HepG2 (cell line): ENCODE results near the gene GPR139. TPM values are rescaled to one million over a fixed set of nuclear protein-coding genes. Genes with fewer than 3 reads are reported as not detected.

ENCODE experiments used
- ATAC-seq: fragments of 200-7000 bp; cut with Tn5 transposase; 3 replicates; pipeline ENCODE4 v1.9.1; 2020; ENCODE audit warnings: mild to moderate bottlenecking, moderate library complexity
- BruUV-seq: library from RNA; stranded (reverse); fragments of 400-500 nt; replicated peaks from 2 replicates; lab custom pipeline; 2021; lab: Mats Ljungman, UMichigan
- CTCF ChIA-PET: fragments of 300-600 bp; formaldehyde crosslinking; extraction: SDS; loops from one replicate; lab custom pipeline; 2021; ENCODE audit warnings: low total read pairs, inconsistent platforms, low intra/inter-chr PET ratio; lab: Yijun Ruan, JAX
- POLR2A ChIA-PET: fragments of 350-600 bp; sonication (Branson Sonifier 250); formaldehyde crosslinking; loops from one replicate; lab custom pipeline; 2020; ENCODE audit warnings: antibody characterized with exemption, inconsistent platforms; lab: Yijun Ruan, JAX
- DNase-seq: peaks from one replicate; pipeline ENCODE4 v3.0.0-alpha.2; 2015; ENCODE audit warnings: low spot score
- FAIRE-seq: peaks from 3 replicates; lab custom pipeline; 2011; peaks lifted over from hg19 to GRCh38; lab: Jason Lieb, UNC
- H2AFZ ChIP-seq: one replicate; pipeline ENCODE4 v1.6.1; 2011; ENCODE audit warnings: low read length, inconsistent platforms
- H3K27ac ChIP-seq: fragments of 300-600 bp; 3 replicates; pipeline ENCODE4 v1.8.0; 2011; ENCODE audit warnings: mixed run types, mild to moderate bottlenecking, mixed read lengths, low read length, inconsistent platforms; ENCODE audit not compliant: insufficient read depth; ENCODE audit errors: extremely low read length
- H3K27me3 ChIP-seq, 2 experiments: fragments of 200-600 bp in 1 of 2; 2 replicates in 1 of 2; 3 replicates in 1 of 2; pipeline versions ENCODE4 v1.6.0 to v1.8.0; 2011; ENCODE audit warnings: low read length in 2 of 2, mild to moderate bottlenecking in 2 of 2, moderate library complexity in 2 of 2, inconsistent platforms in 1 of 2; ENCODE audit not compliant: insufficient read depth in 2 of 2, control insufficient read depth in 1 of 2
- H3K36me3 ChIP-seq, 2 experiments: fragments of 200-600 bp in 1 of 2; replicated peaks in 1 of 2; 2 replicates in 1 of 2; 3 replicates in 1 of 2; pipeline versions ENCODE4 v1.5.1 to v1.8.0; 2011; ENCODE audit warnings: low read length in 2 of 2, inconsistent platforms in 1 of 2; ENCODE audit not compliant: insufficient read depth in 2 of 2, control insufficient read depth in 1 of 2
- H3K4me1 ChIP-seq: 2 replicates; pipeline ENCODE4 v1.5.1; 2012; ENCODE audit warnings: low read length, inconsistent platforms; ENCODE audit not compliant: insufficient read depth
- H3K4me2 ChIP-seq: 2 replicates; pipeline ENCODE4 v1.6.0; 2011; ENCODE audit warnings: low read depth, low read length, inconsistent platforms
- H3K4me3 ChIP-seq, 3 experiments: fragments of 200-600 bp in 1 of 3; sonication (generic), shearing (Covaris generic) in 1 of 3; replicated peaks in 1 of 3; 2 replicates each; pipeline ENCODE4 v1.5.1; 2011 to 2016; ENCODE audit warnings: low read length in 3 of 3, inconsistent platforms in 2 of 3, low read depth in 2 of 3, mild to moderate bottlenecking in 2 of 3, control low read depth in 1 of 3, mixed read lengths in 1 of 3; ENCODE audit not compliant: insufficient read depth in 1 of 3
- H3K79me2 ChIP-seq: one replicate; pipeline ENCODE4 v1.6.1; 2011; ENCODE audit warnings: low read length, inconsistent platforms; ENCODE audit not compliant: insufficient read depth
- H3K9ac ChIP-seq: 2 replicates; pipeline ENCODE4 v1.6.0; 2011; ENCODE audit warnings: mild to moderate bottlenecking, low read depth, low read length, inconsistent platforms; ENCODE audit not compliant: insufficient read depth
- H3K9me3 ChIP-seq: 2 replicates; pipeline ENCODE4 v1.5.1; 2012; ENCODE audit warnings: mild to moderate bottlenecking, low read length
- H4K20me1 ChIP-seq: 2 replicates; pipeline ENCODE4 v1.6.0; 2011; ENCODE audit warnings: inconsistent platforms, mild to moderate bottlenecking, low read length, moderate library complexity; ENCODE audit not compliant: insufficient read depth
- ASH2L ChIP-seq: fragments of 300-600, 200-600 bp; sonication (generic); IDR thresholded peaks from 2 replicates; pipeline ENCODE4 v1.7.0; 2017; ENCODE audit warnings: low read depth, mild to moderate bottlenecking, moderate library complexity, mixed read lengths, low read length; ENCODE audit not compliant: insufficient read length
- CENPX ChIP-seq: sonication (generic); formaldehyde crosslinking; IDR thresholded peaks from 2 replicates; pipeline ENCODE4 v1.9.0; 2021; ENCODE audit warnings: mild to moderate bottlenecking, missing genetic modification reagents, moderate library complexity
- FOXP1 ChIP-seq, 2 experiments: fragments of 450-650 bp in 1 of 2; IDR thresholded peaks; 2 replicates each; pipeline ENCODE4 v1.6.1; 2017 to 2018; ENCODE audit warnings: antibody characterized with exemption in 1 of 2
- GFI1 ChIP-seq: sonication (generic); formaldehyde crosslinking; IDR thresholded peaks from 2 replicates; pipeline ENCODE4 v1.5.0; 2020; ENCODE audit warnings: missing genetic modification reagents, mild to moderate bottlenecking, borderline replicate concordance
- MBD4 ChIP-seq: IDR thresholded peaks from 2 replicates; pipeline ENCODE4 v1.6.1; 2012; ENCODE audit warnings: low read length, inconsistent platforms, borderline replicate concordance
- NFE2 ChIP-seq: sonication (generic); formaldehyde crosslinking; IDR thresholded peaks from 2 replicates; pipeline ENCODE4 v1.4.0; 2020; ENCODE audit warnings: missing genetic modification reagents
- PHF21A ChIP-seq: sonication (generic); formaldehyde crosslinking; IDR thresholded peaks from 2 replicates; pipeline ENCODE4 v1.5.0; 2020; ENCODE audit warnings: mild to moderate bottlenecking, missing genetic modification reagents
- PLRG1 ChIP-seq: fragments of 450-650 bp; conservative IDR thresholded peaks from 2 replicates; pipeline ENCODE4 v1.6.1; 2016
- RBM39 ChIP-seq: fragments of 200-400 bp; formaldehyde crosslinking; IDR thresholded peaks from one replicate; pipeline ENCODE4 v1.6.1; 2018; ENCODE audit warnings: antibody characterized with exemption, mild to moderate bottlenecking, low read depth, low read length; ENCODE audit not compliant: poor library complexity, severe bottlenecking
- SMC3 ChIP-seq: IDR thresholded peaks from 2 replicates; pipeline ENCODE4 v1.6.1; 2011; ENCODE audit warnings: low read length, improper control_type of control experiment
- SOX6 ChIP-seq, 2 experiments: fragments of 450-650 bp in 1 of 2; sonication (generic) in 1 of 2; formaldehyde crosslinking in 1 of 2; IDR thresholded peaks; 2 replicates each; pipeline versions ENCODE4 v1.4.0 to v1.6.1; 2017 to 2020; ENCODE audit warnings: antibody characterized with exemption in 1 of 2, mild to moderate bottlenecking in 1 of 2, missing genetic modification reagents in 1 of 2
- STAT5B ChIP-seq: sonication (generic); formaldehyde crosslinking; IDR thresholded peaks from 2 replicates; pipeline ENCODE4 v1.4.0; 2020; ENCODE audit warnings: missing genetic modification reagents
- ZFP82 ChIP-seq: sonication (generic); formaldehyde crosslinking; IDR thresholded peaks from 2 replicates; pipeline ENCODE4 v1.5.1; 2020; ENCODE audit warnings: mild to moderate bottlenecking, missing genetic modification reagents, borderline replicate concordance
- ZNF101 ChIP-seq: sonication (generic); formaldehyde crosslinking; IDR thresholded peaks from 2 replicates; pipeline ENCODE4 v1.4.0; 2020; ENCODE audit warnings: mild to moderate bottlenecking, low read depth, missing genetic modification reagents, borderline replicate concordance
- ZNF589 ChIP-seq: sonication (generic); formaldehyde crosslinking; conservative IDR thresholded peaks from 2 replicates; pipeline ENCODE4 v1.8.0; 2022; ENCODE audit warnings: mild to moderate bottlenecking, moderate library complexity, missing genetic modification reagents
- ZNF790 ChIP-seq: sonication (generic); formaldehyde crosslinking; IDR thresholded peaks from 2 replicates; pipeline ENCODE4 v1.8.0; 2022; ENCODE audit warnings: missing genetic modification reagents, mild to moderate bottlenecking, borderline replicate concordance
- ZNF800 ChIP-seq: sonication (generic); formaldehyde crosslinking; IDR thresholded peaks from 2 replicates; pipeline ENCODE4 v1.4.0; 2020; ENCODE audit warnings: missing genetic modification reagents
- WGBS: methylation state at CpG from one replicate; pipeline ENCODE4 v1.1.6; 2017; ENCODE audit warnings: low lambda C conversion rate; 5-methylcytosine and 5-hydroxymethylcytosine counted together
- in situ Hi-C: cut with HindIII; loops from 2 replicates; pipeline ENCODE4 v1.10.0; 2017; ENCODE audit warnings: low pct_unique_long_range_greater_than_20kb; ENCODE audit not compliant: extremely low pct_ligation_motif_present
- intact Hi-C: fragments of 100-400 bp; cut with micrococcal nuclease; formaldehyde crosslinking; loops from one replicate; pipeline ENCODE4 v1.10.0; 2022; ENCODE audit not compliant: unreplicated experiment
- polyA plus RNA-seq, 8 experiments: library from polyadenylated mRNA; depleted of rRNA in 3 of 8; stranded (reverse) in 7 of 8; unstranded in 1 of 8; fragments of >200 nt; fragmentation: Illumina TruSeq in 4 of 8; extraction: Trizol in 4 of 8; gene quantifications; 2 replicates each; pipeline versions ENCODE4 v1.2.1 to v1.2.3, GENCODE V29; 2011 to 2016; ENCODE audit warnings: low read depth in 4 of 8, missing spikeins in 1 of 8, mixed read lengths in 1 of 8; ENCODE audit not compliant: insufficient read depth in 1 of 8
- total RNA-seq, 5 experiments: library from RNA; depleted of rRNA; stranded (reverse); fragments of >200 nt; fragmentation: Illumina TruSeq; extraction: Trizol; gene quantifications; 2 replicates each; pipeline ENCODE4 v1.2.3, GENCODE V29; 2016; ENCODE audit warnings: low read depth in 1 of 5
- TF ChIP-seq, protein P1 (sequence below): IDR thresholded peaks from 2 replicates; pipeline ENCODE4 v1.6.1; 2016; ENCODE audit warnings: control low read depth
- TF ChIP-seq, protein P2 (sequence below): fragments of 450-650 bp; IDR thresholded peaks from 2 replicates; pipeline ENCODE4 v1.6.1; 2017
- TF ChIP-seq, protein P3 (sequence below): sonication (generic); formaldehyde crosslinking; IDR thresholded peaks from 2 replicates; pipeline ENCODE4 v1.4.0; 2020; ENCODE audit warnings: mild to moderate bottlenecking, missing genetic modification reagents

GPR139 gene
- total and polyA plus RNA-seq, 2 of the 13 experiments (the other 11 are each of a cell fraction or from before 2014, with no cell fraction given): not detected

DNA sequence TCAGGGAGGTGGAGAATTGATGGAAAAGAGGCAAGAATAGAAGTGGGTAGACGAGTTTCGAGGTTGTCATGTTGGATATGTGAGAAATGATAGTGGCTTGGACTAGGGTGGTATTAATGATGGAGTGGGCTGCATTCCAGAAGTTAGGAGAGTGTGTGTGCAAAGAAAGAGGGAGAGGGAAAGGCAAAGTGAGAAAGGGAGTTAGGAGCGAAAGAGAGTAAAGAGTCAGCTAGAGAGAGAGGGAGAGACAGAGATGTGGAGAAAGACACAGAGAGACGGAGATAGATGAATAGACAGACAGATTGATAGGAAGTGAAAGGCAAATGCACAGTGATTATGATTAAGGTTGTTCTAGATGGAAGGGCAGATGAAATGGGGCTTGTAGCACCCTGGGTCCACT, 5.4 kb upstream of the GPR139 start:
- no peak for DNase-seq
- ATAC-seq: no peak
- no peaks in the 10 kb centered on the region for H3K9me3 ChIP-seq
- H2AFZ ChIP-seq: no peak overlapping the region
- no peaks in the 10 kb centered on the region for H4K20me1 ChIP-seq
- peaks cover 4 to 27% of the 10 kb centered on the region in 2 experiments; a peak in 2 of 5 replicates for H3K27me3 ChIP-seq
- 10% methylated on average over 4 of the region's 4 CpGs for WGBS
- intact Hi-C loops: no loop called here
- no peaks in the 10 kb centered on the region for H3K79me2 ChIP-seq
- H3K4me3 ChIP-seq: no peak overlapping the region
- no peak overlapping the region for H3K9ac ChIP-seq
- no peak overlapping the region for H3K27ac ChIP-seq
- in situ Hi-C loops: no loop called here
- no peak for FAIRE-seq
- no TSS peak for BruUV-seq
- no peak overlapping the region for H3K4me2 ChIP-seq
- no peaks in the 10 kb centered on the region for H3K36me3 ChIP-seq
- CTCF ChIA-PET: no interaction called here
- no peaks in the 10 kb centered on the region for H3K4me1 ChIP-seq
- POLR2A ChIA-PET: no interaction called here
- TF ChIP-seq ZNF589 (CRISPR knock-in tag) (no peak), STAT5B (CRISPR knock-in tag) (no peak), FOXP1 (IDR thresholded peaks at IDR 0.05) (0 out of 2 replicates have a peak, but pooled peaks have one; percentile 4), FOXP1 (CRISPR knock-in tag; IDR thresholded peaks at IDR 0.05) (no peak), ZNF800 (CRISPR knock-in tag) (no peak), PHF21A (CRISPR knock-in tag) (no peak), SOX6 (IDR thresholded peaks at IDR 0.05) (0 out of 2 replicates have a peak, but pooled peaks have one; percentile 57), SOX6 (CRISPR knock-in tag; IDR thresholded peaks at IDR 0.05) (no peak), GFI1 (CRISPR knock-in tag) (no peak), SMC3 (no peak), ZNF101 (CRISPR knock-in tag) (no peak), CENPX (no peak), PLRG1 (peak; percentile 94; the same call in 1 of the 2 replicates), NFE2 (CRISPR knock-in tag) (no peak), ZNF790 (no peak), RBM39 (no peak), ZFP82 (no peak), MBD4 (no peak), ASH2L (no peak)
- TF ChIP-seq, protein P1, sequence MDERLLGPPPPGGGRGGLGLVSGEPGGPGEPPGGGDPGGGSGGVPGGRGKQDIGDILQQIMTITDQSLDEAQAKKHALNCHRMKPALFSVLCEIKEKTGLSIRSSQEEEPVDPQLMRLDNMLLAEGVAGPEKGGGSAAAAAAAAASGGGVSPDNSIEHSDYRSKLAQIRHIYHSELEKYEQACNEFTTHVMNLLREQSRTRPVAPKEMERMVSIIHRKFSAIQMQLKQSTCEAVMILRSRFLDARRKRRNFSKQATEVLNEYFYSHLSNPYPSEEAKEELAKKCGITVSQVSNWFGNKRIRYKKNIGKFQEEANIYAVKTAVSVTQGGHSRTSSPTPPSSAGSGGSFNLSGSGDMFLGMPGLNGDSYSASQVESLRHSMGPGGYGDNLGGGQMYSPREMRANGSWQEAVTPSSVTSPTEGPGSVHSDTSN (CRISPR knock-in tag): no peak
- TF ChIP-seq, protein P2, sequence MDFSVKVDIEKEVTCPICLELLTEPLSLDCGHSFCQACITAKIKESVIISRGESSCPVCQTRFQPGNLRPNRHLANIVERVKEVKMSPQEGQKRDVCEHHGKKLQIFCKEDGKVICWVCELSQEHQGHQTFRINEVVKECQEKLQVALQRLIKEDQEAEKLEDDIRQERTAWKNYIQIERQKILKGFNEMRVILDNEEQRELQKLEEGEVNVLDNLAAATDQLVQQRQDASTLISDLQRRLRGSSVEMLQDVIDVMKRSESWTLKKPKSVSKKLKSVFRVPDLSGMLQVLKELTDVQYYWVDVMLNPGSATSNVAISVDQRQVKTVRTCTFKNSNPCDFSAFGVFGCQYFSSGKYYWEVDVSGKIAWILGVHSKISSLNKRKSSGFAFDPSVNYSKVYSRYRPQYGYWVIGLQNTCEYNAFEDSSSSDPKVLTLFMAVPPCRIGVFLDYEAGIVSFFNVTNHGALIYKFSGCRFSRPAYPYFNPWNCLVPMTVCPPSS: 0 out of 2 replicates have a peak, but pooled peaks have one; percentile 87
- TF ChIP-seq, protein P3, sequence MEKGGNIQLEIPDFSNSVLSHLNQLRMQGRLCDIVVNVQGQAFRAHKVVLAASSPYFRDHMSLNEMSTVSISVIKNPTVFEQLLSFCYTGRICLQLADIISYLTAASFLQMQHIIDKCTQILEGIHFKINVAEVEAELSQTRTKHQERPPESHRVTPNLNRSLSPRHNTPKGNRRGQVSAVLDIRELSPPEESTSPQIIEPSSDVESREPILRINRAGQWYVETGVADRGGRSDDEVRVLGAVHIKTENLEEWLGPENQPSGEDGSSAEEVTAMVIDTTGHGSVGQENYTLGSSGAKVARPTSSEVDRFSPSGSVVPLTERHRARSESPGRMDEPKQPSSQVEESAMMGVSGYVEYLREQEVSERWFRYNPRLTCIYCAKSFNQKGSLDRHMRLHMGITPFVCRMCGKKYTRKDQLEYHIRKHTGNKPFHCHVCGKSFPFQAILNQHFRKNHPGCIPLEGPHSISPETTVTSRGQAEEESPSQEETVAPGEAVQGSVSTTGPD (CRISPR knock-in tag): no peak
